ENCODE measurements around the gene DSN1. TPM values are rescaled to one million over a fixed set of nuclear protein-coding genes. Genes with fewer than 3 reads are reported as not detected.

DSN1 gene
- total and polyA plus RNA-seq, 10 of the 15 experiments (the other 5 are each of a cell fraction or from before 2014, with no cell fraction given) = 15.3 to 33.1 (median 21.7) TPM

DNA sequence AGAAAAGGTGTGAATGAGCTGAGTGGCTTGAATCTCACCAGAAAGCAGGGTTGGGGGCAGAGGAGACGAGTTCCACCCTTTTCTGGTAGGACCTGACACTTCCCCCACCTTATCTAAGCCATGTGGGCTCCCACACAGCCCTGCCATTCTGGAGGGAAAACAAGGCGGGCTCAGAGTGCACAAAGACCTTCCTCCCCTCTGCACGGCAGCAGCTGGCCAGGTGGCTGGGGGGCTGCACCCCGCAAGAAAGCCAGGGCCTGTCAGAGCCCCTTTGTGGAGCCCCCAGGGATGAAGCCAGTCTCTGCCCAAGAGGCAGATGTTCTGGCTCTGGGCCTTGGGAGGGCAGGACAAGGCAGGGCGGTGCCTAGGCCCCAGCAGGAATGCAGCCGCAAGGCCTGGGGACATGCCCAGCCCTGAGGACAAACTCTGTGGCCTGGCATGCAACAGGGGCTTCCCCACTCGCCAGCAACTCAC lies 48.4 kb upstream of the DSN1 start:
- H3K36me3 ChIP-seq (ENCODE audit: control insufficient read depth in 2 of 2, insufficient read depth in 2 of 2, low read length in 1 of 2) = peaks cover 1 to 3% of the 10 kb centered on the region in 2 experiments; a peak in 3 of 4 replicates
- no peak overlapping the region for H2AFZ ChIP-seq (ENCODE audit: control insufficient read depth, low read depth, low read length)
- DNase-seq (ENCODE audit: low read depth, low spot score) (no peak), FAIRE-seq (no peak), ATAC-seq (no peak)
- no peak overlapping the region for H3K9ac ChIP-seq (ENCODE audit: control insufficient read depth, insufficient read depth, low read length)
- H3K9me3 ChIP-seq (replicated peaks; ENCODE audit: control insufficient read depth, insufficient read depth, low read length) = no peaks in the 10 kb centered on the region
- in situ Hi-C loops (cut with MboI) (no loop called here), intact Hi-C loops (cut with micrococcal nuclease; ENCODE audit: unreplicated experiment) (no loop called here)
- H3K27ac ChIP-seq (ENCODE audit: control insufficient read depth, insufficient read depth) = no peak overlapping the region
- no peaks in the 10 kb centered on the region for H3K4me1 ChIP-seq (ENCODE audit: control insufficient read depth, insufficient read depth, low read length)
- H3K4me2 ChIP-seq (ENCODE audit: control insufficient read depth, insufficient read depth) = no peak overlapping the region
- RAD21 ChIA-PET (ENCODE audit: unreplicated experiment) = no interaction called here
- no TSS peak for BruUV-seq (replicated peaks)
- SMC1A ChIA-PET (ENCODE audit: uncharacterized antibody, unreplicated experiment) = no interaction called here
- WGBS (ENCODE audit: insufficient coverage, insufficient replicate concordance, low lambda C conversion rate, missing lambda C conversion rate) = 97% methylated on average over 7 of the region's 7 CpGs
- no peaks in the 10 kb centered on the region for H3K79me2 ChIP-seq (ENCODE audit: control insufficient read depth, insufficient read depth, low read length)
- CTCF ChIA-PET = no interaction called here
- no peak overlapping the region for H3K4me3 ChIP-seq
- TF ChIP-seq, protein P1, sequence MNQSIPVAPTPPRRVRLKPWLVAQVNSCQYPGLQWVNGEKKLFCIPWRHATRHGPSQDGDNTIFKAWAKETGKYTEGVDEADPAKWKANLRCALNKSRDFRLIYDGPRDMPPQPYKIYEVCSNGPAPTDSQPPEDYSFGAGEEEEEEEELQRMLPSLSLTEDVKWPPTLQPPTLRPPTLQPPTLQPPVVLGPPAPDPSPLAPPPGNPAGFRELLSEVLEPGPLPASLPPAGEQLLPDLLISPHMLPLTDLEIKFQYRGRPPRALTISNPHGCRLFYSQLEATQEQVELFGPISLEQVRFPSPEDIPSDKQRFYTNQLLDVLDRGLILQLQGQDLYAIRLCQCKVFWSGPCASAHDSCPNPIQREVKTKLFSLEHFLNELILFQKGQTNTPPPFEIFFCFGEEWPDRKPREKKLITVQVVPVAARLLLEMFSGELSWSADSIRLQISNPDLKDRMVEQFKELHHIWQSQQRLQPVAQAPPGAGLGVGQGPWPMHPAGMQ (IDR thresholded peaks at IDR 0.05; ENCODE audit: borderline replicate concordance) = no peak
- TF ChIP-seq LARP7 (IDR thresholded peaks at IDR 0.05) (no peak), SMARCA5 (IDR thresholded peaks at IDR 0.05) (no peak), NR2C2 (IDR thresholded peaks at IDR 0.05; ENCODE audit: borderline replicate concordance, control insufficient read depth, insufficient read length, low read depth) (no peak), RUNX3 (IDR thresholded peaks at IDR 0.05; ENCODE audit: low read length) (no peak), ZNF384 (IDR thresholded peaks at IDR 0.05; ENCODE audit: borderline replicate concordance, low read depth, low read length) (no peak), BACH1 (IDR thresholded peaks at IDR 0.05; ENCODE audit: borderline replicate concordance) (no peak), SRF (IDR thresholded peaks at IDR 0.05; ENCODE audit: low read depth in 2 of 2, low read length in 2 of 2) (no peak), ESRRA (IDR thresholded peaks at IDR 0.05; ENCODE audit: low read length) (no peak), HCFC1 (IDR thresholded peaks at IDR 0.05; ENCODE audit: low read length) (no peak), FOS (IDR thresholded peaks at IDR 0.05; ENCODE audit: borderline replicate concordance, extremely low read depth, insufficient read length) (no peak)
- POLR2A ChIA-PET = no interaction called here
- no peaks in the 10 kb centered on the region for H3K27me3 ChIP-seq (replicated peaks in 1 of 2; ENCODE audit: control insufficient read depth in 2 of 2, insufficient read depth in 2 of 2, low read length in 1 of 2)
- no peaks in the 10 kb centered on the region for H4K20me1 ChIP-seq (ENCODE audit: control insufficient read depth, insufficient read depth)
